ENCODE measurements around the gene TMEM97.

GRCh38 chr17:28271431-28271830 lies 47.6 kb upstream of the TMEM97 start:
- TF ChIP-seq CTCF (IDR thresholded peaks at IDR 0.05), result no peak
- TF ChIP-seq POLR2A (IDR thresholded peaks at IDR 0.05), result no peak
